ENCODE measurements around the gene SAMD4A.

The SAMD4A gene

GRCh38 chr14:54610051-54610977, 43.4 kb downstream of the SAMD4A start:
- Histone ChIP-seq H3K27me3 (replicated peaks; ENCODE audit: control insufficient read depth, insufficient read depth, low read length) (no peaks in the 10 kb centered on the region), H3K36me3 (ENCODE audit: control insufficient read depth, insufficient read depth, low read length) (no peaks in the 10 kb centered on the region), H3K4me3 (replicated peaks; ENCODE audit: low read depth, low read length) (no peak overlapping the region)
- TF ChIP-seq CTCF (IDR thresholded peaks at IDR 0.05; ENCODE audit: insufficient read depth, low read length, poor library complexity, severe bottlenecking), result no peak
- DNase-seq (ENCODE audit: extremely low read depth, insufficient read length), result no peak

- TF ChIP-seq CTCF (IDR thresholded peaks at IDR 0.05; ENCODE audit: insufficient read depth, low read length, poor library complexity, severe bottlenecking), result no peak
- no peak overlapping the region for H3K4me3 ChIP-seq (replicated peaks; ENCODE audit: low read depth, low read length)
- no peaks in the 10 kb centered on the region for H3K27me3 ChIP-seq (replicated peaks; ENCODE audit: control insufficient read depth, insufficient read depth, low read length)
- DNase-seq (ENCODE audit: extremely low read depth, insufficient read length), result no peak
- no peaks in the 10 kb centered on the region for H3K36me3 ChIP-seq (ENCODE audit: control insufficient read depth, insufficient read depth, low read length)
Measured at GRCh38 chr14:54614296-54614695, 47.4 kb downstream of the SAMD4A start.

DNA sequence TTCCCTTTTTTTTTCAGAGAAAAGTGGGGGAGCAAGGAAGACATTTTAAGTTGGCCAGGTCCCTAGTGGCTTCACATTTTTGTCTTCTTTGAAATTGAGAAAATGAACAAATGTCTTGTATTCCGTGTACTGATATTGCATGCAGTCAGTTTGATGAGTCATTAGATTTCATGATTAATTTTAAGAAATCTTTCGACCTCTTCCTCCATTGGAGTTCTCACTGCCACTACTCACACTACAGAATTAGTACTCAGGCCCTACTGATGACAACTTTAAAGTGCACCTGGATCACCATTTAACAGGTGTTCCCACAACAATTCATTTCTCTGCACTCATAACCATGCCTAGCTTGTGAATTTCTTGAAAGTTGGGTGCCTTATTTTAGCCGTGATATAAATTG, 50.5 kb downstream of the SAMD4A start:
- Histone ChIP-seq H3K36me3 (ENCODE audit: control insufficient read depth, insufficient read depth, low read length) (no peaks in the 10 kb centered on the region), H3K27me3 (replicated peaks; ENCODE audit: control insufficient read depth, insufficient read depth, low read length) (no peaks in the 10 kb centered on the region), H3K4me3 (replicated peaks; ENCODE audit: low read depth, low read length) (no peak overlapping the region)
- no peak for TF ChIP-seq CTCF (IDR thresholded peaks at IDR 0.05; ENCODE audit: insufficient read depth, low read length, poor library complexity, severe bottlenecking)
- DNase-seq (ENCODE audit: extremely low read depth, insufficient read length), result no peak

DNA sequence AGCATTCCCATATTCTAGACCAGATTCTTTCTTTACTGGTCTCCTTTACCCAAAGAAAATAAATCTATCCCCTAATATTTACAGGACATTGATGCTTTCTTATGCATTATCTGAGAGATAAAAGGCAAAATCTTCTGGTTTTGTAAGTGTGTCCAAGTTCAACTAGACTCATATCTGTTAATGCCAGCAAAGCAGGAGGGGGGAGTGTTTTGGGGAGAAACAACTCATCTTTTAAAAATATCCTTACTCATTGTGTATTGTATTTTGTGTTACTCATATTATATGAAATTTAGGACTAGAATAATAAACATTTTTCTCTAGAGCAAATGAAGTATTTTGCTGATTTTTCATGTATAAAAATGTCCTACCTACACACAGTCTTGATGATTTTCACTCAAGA, 54.8 kb downstream of the SAMD4A start:
- Histone ChIP-seq H3K27me3 (replicated peaks; ENCODE audit: control insufficient read depth, insufficient read depth, low read length) (no peaks in the 10 kb centered on the region), H3K4me3 (replicated peaks; ENCODE audit: low read depth, low read length) (no peak overlapping the region), H3K36me3 (ENCODE audit: control insufficient read depth, insufficient read depth, low read length) (no peaks in the 10 kb centered on the region)
- no peak for TF ChIP-seq CTCF (IDR thresholded peaks at IDR 0.05; ENCODE audit: insufficient read depth, low read length, poor library complexity, severe bottlenecking)
- no peak for DNase-seq (ENCODE audit: extremely low read depth, insufficient read length)

DNA sequence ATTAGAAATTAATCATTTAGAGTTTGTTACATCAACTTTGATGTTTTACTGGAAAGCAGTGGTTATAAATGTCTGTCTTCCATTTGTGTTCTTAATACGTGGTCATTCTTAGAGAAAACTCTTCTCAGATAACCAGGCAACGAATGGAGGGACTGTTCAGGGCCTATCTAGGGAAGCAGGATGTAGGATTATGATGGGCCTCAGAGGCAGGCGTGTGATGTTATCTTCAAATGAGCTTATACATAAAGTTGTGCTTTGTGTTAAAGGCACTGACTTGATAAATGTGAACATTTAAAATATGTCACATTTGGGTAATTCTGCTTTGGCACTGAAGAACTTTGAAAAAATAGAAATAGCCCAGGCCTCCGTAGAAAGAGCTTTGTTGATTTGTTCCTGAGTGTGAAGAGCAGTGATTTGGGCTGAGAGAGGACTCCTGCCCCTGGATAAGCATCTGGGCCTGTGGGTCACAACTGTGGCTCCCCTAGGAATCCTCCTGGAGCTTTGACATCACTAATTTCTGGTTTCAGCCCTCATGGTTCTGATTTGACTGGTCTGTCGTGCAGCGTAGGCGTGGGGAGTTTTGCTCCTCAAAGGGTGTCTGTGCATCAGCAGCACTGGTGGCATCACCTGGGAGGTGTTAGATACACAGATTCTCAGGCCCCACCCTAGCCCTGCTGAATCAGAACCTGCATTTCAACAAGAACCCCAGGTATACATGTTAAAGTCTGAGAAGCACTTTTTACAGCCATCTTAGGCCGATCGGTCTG, 55.4 kb downstream of the SAMD4A start:
- no peak for TF ChIP-seq CTCF (IDR thresholded peaks at IDR 0.05; ENCODE audit: insufficient read depth, low read length, poor library complexity, severe bottlenecking)
- Histone ChIP-seq H3K36me3 (ENCODE audit: control insufficient read depth, insufficient read depth, low read length) (no peaks in the 10 kb centered on the region), H3K27me3 (replicated peaks; ENCODE audit: control insufficient read depth, insufficient read depth, low read length) (no peaks in the 10 kb centered on the region), H3K4me3 (replicated peaks; ENCODE audit: low read depth, low read length) (no peak overlapping the region)
- DNase-seq (ENCODE audit: extremely low read depth, insufficient read length), result peak; percentile 52

Data from GM06990 (cell line).